HG03025 (cell line): Measurements from ENCODE around the gene LZTS3.
"Not testable (repeated sequence)": the region's sequence is repeated elsewhere in the genome, so short reads cannot be mapped to it uniquely, and the experiment has no call there.

ENCODE experiments used
- ATAC-seq: cut with Tn5 transposase; IDR thresholded peaks from one replicate; pipeline ENCODE4 v1.9.1; 2021; ENCODE audit warnings: mild to moderate bottlenecking, moderate library complexity; ENCODE audit not compliant: unreplicated experiment, low FRiP score

LZTS3 gene

DNA sequence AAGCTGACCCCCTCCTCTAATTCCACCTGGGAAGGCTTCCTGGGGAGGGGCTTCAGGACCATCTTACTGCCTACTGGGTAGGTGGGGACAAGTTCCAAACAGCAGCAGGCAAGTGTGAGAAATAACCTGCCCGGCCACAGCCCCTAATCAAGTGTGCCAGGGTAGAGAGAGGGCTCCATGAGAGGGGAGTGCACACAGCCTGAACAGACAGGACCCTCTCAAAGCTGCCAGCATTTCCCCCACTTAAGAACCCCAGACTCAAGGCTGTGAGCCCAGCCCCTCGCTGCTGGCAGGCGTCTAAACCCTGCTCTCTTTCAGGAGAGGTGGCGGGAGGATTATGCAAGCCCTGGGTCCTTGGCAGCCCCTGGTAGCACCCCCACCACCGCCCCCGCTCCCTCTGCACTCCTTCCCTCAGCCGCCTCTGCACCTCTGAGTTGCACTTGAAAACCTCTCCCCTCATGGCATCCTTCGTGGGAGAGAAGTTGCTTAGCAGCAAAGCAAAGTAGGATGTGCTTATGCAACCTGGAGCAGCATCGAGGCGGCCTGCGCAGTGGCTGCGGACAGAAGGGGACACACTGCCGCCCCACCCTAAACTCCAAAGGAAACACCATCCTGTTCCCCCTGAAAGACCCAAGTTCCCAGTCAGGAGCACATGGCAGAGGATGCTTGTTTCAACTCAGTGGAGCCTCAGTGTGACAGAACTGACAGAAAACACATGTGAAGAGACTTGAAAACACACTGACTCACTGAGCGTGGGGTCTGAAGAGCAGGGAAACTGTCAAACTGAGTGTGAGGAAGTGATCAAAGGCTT is 20.7 kb upstream of the LZTS3 start:
- no peak for ATAC-seq

DNA sequence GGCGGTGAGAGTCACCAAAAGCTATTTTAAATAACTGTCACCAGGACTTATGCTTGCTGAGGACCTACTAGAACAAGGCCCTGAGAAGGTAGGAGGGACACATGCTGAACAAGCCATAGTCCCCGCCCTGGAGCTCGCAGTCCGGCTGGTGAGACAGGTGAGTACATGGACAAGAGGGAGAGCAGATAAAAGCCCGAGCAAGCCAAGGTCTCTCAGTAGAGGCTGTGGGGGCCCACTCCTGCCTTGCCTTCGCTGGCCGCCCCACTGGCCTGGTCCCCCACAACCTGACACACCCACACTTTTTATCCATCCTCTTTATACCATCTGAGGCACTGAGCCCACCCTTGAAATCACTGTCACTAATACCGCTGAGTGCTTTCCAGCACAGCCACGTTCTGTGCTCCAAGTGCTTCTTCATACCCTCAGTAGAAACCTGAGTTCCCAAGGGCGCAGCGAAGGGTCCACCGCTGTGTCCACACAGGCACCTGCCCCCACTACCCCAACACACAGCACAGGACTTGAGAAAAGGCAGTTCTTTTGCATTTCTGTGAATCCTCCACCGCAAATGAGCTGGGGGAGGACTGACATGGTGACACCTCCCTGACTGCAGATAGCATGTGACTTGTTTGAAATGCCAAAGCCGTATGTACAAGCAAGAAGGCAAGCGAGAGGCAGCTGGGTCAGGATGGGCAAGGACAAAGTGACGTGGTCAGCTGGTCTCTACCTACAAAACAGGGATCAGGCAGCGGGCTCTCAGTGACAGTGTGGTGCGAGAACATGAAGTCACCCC is 19.1 kb upstream of the LZTS3 start:
- ATAC-seq = no peak

- ATAC-seq = no peak
Measured at GRCh38 chr20:3190681-3191111, 17.3 kb upstream of the LZTS3 start.

GRCh38 chr20:3189561-3190131 is 16.3 kb upstream of the LZTS3 start:
- no peak for ATAC-seq

- no peak for ATAC-seq
Measured at GRCh38 chr20:3188823-3189413, 15.6 kb upstream of the LZTS3 start.

DNA sequence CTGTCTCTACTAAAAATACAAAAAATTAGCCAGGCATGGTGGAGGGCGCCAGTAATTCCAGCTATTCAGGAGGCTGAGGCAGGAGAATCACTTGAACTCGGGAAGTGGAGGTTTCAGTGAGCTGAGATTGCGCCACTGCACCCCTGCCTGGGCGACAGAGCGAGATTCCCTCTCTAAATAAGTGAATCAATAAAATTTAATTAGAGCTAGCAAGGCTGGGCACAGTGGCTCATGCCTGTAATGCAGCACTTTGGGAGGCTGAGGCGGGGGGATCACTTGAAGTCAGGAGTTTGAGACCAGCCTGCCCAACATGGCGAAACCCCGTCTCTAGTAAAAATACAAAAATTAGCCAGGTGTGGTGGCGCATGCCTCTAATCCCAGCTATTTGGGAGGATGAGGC is 14.5 kb upstream of the LZTS3 start:
- not testable (repeated sequence) for ATAC-seq

DNA sequence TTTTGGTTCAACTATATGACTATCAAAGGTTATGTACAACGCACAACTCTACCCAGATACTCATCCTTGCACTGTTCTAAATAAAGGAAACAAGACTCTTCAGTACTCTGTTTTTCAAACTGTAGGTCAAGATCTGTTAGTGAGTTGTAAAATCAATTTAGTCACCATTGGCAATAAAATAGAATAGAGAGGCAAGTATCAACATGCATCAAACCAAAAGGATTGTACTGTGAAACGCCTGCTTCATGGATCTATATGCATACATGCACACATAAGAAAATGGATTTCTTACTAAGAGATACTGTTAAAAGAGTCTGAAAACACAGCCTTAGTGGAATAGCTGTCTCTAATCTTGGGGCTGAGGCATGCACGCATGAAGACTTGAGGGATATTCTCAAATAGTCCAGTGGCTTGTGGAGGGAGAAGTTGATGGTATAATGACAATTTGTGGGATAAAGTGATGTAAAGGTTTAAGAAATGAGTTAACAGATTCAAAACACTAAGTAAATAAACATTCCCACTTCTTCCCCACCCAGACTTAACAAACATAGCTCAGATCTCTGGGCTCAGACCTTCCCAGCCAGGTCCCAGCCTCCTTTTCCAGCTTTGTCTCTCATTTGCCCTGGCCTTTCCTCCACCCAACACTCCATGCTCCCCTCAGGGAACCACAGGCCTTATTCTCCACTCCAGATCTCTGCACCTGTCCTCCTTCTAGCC is 10.7 kb upstream of the LZTS3 start:
- no peak for ATAC-seq

GRCh38 chr20:3182429-3182828 is 9.1 kb upstream of the LZTS3 start:
- not testable (repeated sequence) for ATAC-seq

- no peak for ATAC-seq
Measured at GRCh38 chr20:3181270-3181669, 7.9 kb upstream of the LZTS3 start.

GRCh38 chr20:3180319-3180718 is 7.0 kb upstream of the LZTS3 start:
- ATAC-seq = no peak

DNA sequence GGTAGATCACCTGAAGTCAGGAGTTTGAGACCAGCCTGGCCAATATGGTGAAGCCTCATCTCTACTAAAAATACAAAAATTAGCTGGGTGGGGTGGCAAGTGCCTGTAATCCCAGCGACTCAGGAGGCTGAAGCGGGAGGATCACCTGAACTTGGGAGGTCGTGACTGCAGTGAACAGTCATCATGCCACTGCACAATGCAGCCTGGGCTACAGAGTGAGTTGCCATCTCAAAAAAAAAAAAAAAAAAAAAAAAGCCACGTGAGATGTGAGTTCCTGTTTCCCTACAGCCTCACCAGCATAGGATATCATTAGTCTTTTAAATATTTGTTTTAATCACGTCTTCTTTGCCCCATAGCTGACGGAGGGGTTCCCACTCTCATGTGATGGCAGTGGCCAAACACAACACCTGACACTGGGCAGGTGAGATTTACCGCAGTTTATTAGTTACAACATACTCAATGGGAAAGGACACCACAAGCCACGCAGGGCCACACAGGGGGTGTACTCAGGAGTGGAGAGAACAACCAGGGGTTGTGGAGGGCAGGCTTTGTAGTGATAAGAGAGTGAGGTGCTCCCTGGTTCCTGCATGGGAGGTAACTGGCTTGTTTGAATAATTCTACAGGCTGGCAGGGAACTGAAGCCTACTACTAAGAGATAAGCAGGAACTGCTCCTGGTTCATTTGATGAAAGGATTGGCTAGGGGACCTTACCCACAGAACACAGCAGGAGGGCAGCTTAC is 4.6 kb upstream of the LZTS3 start:
- no peak for ATAC-seq

DNA sequence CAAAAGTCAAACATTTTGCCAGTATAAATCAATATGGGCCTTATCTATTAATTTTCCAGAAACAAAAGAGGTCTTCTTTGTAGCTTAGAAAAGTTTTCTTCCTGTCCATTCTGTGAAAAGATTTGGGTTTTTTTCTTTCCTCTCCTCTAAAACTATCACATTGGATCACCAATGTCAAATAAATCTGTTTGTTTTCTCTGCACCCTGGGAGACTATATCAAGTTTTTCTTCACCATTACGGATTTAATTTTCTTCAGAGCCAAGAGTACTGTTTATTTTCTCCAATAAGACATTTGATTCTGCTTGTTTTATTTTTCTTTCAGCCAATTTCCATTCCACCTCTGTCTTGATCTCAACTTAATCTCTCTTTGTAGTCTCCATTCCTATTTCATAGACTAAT is 1.9 kb upstream of the LZTS3 start:
- no peak for ATAC-seq

DNA sequence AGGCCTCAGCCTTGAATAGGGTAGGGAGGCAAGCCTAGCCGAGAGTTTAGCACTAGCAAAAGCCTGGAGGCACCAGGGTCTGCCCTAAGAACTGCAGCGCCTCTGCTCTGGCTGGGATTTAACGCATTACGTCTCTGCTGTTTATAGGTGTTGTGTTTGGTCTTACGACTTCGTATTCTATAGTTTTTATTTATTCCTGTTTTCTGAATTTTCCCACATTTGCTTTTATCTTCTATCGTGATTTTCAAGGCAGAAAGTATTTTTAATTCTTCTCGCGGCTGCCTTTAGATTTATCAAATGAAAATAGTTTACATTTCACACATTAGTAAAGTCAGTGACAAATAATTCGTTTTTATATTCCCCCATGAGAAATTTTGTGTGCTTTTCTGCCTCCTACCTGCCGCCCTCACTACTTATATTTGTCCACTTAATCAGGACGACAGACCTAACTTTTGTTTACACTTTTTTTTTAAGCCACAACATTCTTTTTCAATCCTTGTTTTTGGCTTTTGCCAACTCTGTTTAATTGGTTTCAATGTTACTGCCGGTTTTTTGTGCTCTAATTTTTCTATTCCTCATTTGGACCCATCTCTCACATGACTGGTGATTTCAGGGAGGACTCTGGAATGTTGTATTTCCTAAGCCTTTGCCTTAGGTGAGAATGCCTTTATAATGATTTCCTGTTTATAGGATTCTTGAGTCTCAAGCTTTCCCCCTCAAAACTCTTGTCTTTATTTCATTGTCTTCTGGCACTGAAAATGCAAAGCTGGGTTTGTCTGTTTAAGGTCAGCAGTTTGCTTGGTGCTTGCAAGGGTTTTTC is 1.3 kb upstream of the LZTS3 start:
- no peak for ATAC-seq

GRCh38 chr20:3173610-3174441 is 477 bp upstream of the LZTS3 start:
- peak; percentile 88 for ATAC-seq

DNA sequence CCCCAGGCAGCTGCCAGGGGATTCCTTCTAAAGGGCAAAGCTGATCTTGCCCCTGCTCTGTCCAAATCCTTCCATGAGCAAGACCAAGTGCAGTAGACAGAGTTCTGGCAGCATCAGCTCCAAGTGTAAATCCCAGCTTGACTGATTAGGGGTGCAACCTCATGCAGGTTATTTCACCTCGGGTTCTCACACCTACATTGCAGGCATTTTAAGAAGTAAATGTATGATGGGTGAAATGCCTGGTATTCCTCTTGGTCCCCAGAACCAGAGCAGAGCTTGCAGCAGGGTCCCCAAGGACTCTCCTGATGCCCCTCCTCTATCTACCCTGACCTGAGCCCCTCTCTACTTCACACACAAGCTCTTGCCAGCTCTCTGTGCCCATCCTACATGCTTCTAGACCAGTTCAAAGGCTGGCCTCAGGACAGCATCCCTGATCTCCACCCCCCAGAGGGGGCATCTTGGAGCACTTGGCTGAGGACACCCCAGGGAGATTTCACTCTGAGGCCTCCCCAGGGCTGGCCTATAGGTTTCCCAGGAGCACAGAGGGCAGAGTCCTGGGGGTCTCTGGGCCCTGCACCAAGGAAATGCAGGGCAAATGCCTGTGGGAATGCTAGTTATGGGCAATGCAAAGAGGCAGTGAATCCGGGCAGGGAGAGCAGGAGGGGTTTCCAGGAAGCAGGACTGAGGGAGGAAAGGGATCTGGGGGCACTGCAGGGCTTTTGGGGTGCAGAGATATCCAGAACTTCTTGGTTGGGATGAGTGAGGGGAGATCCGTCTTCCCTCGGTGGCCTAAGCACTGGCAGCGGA is 1.0 kb downstream of the LZTS3 start:
- no peak for ATAC-seq

- no peak for ATAC-seq
Measured at GRCh38 chr20:3171391-3172125, 1.8 kb downstream of the LZTS3 start.
